HepG2 (cell line): ENCODE data around the gene ATF1. TPM values are rescaled to one million over a fixed set of nuclear protein-coding genes. Genes with fewer than 3 reads are reported as not detected.

Experiments used
- ATF4 ChIP-seq, 2 experiments: fragments of 450-650 bp in 1 of 2; sonication (generic) in 1 of 2; formaldehyde crosslinking; IDR thresholded peaks; 2 replicates each; pipeline versions ENCODE4 v1.5.0 to v1.8.0; 2020 to 2022; ENCODE audit warnings: mild to moderate bottlenecking in 1 of 2, missing genetic modification reagents in 1 of 2
- FOXA3 ChIP-seq: IDR thresholded peaks from 2 replicates; pipeline ENCODE4 v1.6.1; 2016; ENCODE audit warnings: missing genetic modification reagents, missing compliant biosample characterization
- HNRNPL ChIP-seq: fragments of 200-400 bp; formaldehyde crosslinking; IDR thresholded peaks from 2 replicates; pipeline ENCODE4 v1.6.1; 2017; ENCODE audit warnings: mild to moderate bottlenecking, low read depth, low read length
- MAFF ChIP-seq: IDR thresholded peaks from 2 replicates; pipeline ENCODE4 v1.6.1; 2011; ENCODE audit warnings: low read depth, low read length, improper control_type of control experiment
- NFE2L1 ChIP-seq: sonication (generic); formaldehyde crosslinking; IDR thresholded peaks from 2 replicates; pipeline ENCODE4 v1.4.0; 2020; ENCODE audit warnings: missing genetic modification reagents, mild to moderate bottlenecking, borderline replicate concordance
- NR3C1 ChIP-seq: sonication (generic); formaldehyde crosslinking; IDR thresholded peaks from 2 replicates; pipeline ENCODE4 v1.4.0; 2020; ENCODE audit warnings: missing genetic modification reagents
- SIN3A ChIP-seq: IDR thresholded peaks from 2 replicates; pipeline ENCODE4 v1.6.1; 2011; ENCODE audit warnings: low read depth, mild to moderate bottlenecking, control low read depth, low read length, borderline replicate concordance
- SOX5 ChIP-seq: IDR thresholded peaks from 2 replicates; pipeline ENCODE4 v1.6.1; 2016; ENCODE audit warnings: borderline replicate concordance
- SRSF1 ChIP-seq: fragments of 200-400 bp; formaldehyde crosslinking; optimal IDR thresholded peaks from 2 replicates; pipeline ENCODE3; 2017; ENCODE audit warnings: mild to moderate bottlenecking, low read depth, low read length, moderate library complexity
- THYN1 ChIP-seq: sonication (generic); formaldehyde crosslinking; IDR thresholded peaks from 2 replicates; pipeline ENCODE4 v1.8.1; 2023; ENCODE audit warnings: low read depth, mild to moderate bottlenecking, moderate library complexity, missing genetic modification reagents, borderline replicate concordance
- ZBTB1 ChIP-seq: sonication (generic); formaldehyde crosslinking; IDR thresholded peaks from 2 replicates; pipeline ENCODE4 v1.4.0; 2020; ENCODE audit warnings: missing genetic modification reagents, borderline replicate concordance
- ZBTB3 ChIP-seq: sonication (generic); formaldehyde crosslinking; IDR thresholded peaks from 2 replicates; pipeline ENCODE4 v1.4.0; 2020; ENCODE audit warnings: low read depth, mild to moderate bottlenecking, moderate library complexity, missing genetic modification reagents, borderline replicate concordance
- ZBTB40 ChIP-seq, 2 experiments: fragments of 450-650 bp in 1 of 2; sonication (generic) in 1 of 2; formaldehyde crosslinking in 1 of 2; IDR thresholded peaks; 2 replicates each; pipeline versions ENCODE4 v1.6.1 to v1.8.0; 2016 to 2022; ENCODE audit warnings: antibody characterized with exemption in 1 of 2, mild to moderate bottlenecking in 1 of 2, missing genetic modification reagents in 1 of 2
- ZFP36L1 ChIP-seq: sonication (generic); formaldehyde crosslinking; IDR thresholded peaks from 2 replicates; pipeline ENCODE4 v1.8.0; 2022; ENCODE audit warnings: mild to moderate bottlenecking, missing genetic modification reagents, moderate library complexity
- ZFY ChIP-seq: sonication (generic); formaldehyde crosslinking; IDR thresholded peaks from 2 replicates; pipeline ENCODE4 v1.4.0; 2020; ENCODE audit warnings: missing genetic modification reagents
- ZMYM4 ChIP-seq: sonication (generic); formaldehyde crosslinking; IDR thresholded peaks from 2 replicates; pipeline ENCODE4 v1.8.1; 2023; ENCODE audit warnings: mild to moderate bottlenecking, missing genetic modification reagents
- polyA plus RNA-seq, 8 experiments: library from polyadenylated mRNA; depleted of rRNA in 3 of 8; stranded (reverse) in 7 of 8; unstranded in 1 of 8; fragments of >200 nt; fragmentation: Illumina TruSeq in 4 of 8; extraction: Trizol in 4 of 8; gene quantifications; 2 replicates each; pipeline versions ENCODE4 v1.2.1 to v1.2.3, GENCODE V29; 2011 to 2016; ENCODE audit warnings: low read depth in 4 of 8, missing spikeins in 1 of 8, mixed read lengths in 1 of 8; ENCODE audit not compliant: insufficient read depth in 1 of 8
- total RNA-seq, 5 experiments: library from RNA; depleted of rRNA; stranded (reverse); fragments of >200 nt; fragmentation: Illumina TruSeq; extraction: Trizol; gene quantifications; 2 replicates each; pipeline ENCODE4 v1.2.3, GENCODE V29; 2016; ENCODE audit warnings: low read depth in 1 of 5
- TF ChIP-seq, protein P1 (sequence below): sonication (generic); formaldehyde crosslinking; IDR thresholded peaks from 2 replicates; pipeline ENCODE4 v1.5.0; 2020; ENCODE audit warnings: missing genetic modification reagents

ATF1 gene
- total and polyA plus RNA-seq, 2 of the 13 experiments (the other 11 are each of a cell fraction or from before 2014, with no cell fraction given), result 29.3 to 52.0 TPM

DNA sequence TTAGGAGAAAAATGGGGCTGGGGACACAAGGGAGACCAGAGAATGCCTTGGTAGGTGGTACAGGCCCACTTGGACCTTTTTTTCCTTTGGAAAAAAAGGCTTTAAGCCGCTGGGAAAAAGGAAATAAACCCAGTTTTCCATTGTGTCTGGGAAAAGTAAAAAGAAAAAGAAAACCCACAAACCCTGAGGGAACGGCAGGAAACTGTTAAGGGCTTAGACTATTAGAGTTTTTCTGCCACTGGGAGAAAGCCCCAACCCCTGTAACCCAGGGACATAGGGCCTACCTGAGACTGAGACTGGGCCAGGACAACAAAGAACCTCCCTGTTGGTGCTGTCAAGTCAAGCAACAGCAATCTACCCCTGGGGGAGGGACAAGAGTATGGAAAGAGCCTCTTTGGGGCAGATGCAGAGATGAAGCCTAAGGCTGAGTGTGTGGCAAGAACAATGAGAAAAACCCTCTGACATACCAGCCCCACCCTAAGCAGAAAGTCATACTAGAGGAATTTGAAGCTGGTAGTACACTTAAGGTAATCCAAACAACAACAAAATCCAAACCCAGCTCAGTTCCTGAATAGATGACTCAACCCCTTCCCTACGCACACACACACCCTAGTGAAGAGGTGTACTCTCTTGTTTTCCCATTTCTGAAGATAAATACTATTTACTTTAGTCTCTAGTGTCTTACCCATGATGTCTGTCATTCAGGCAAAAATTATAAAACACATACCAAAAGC, 22.8 kb downstream of the ATF1 start (continued):
- TF ChIP-seq NFE2L1 (CRISPR knock-in tag), result no peak
- peak in 1 of 2 experiments; percentile 56; a peak in 2 of 4 replicates for TF ChIP-seq ATF4 (CRISPR knock-in tag; IDR thresholded peaks at IDR 0.05)
- no peak for TF ChIP-seq MAFF
- no peak for TF ChIP-seq ZFY (CRISPR knock-in tag)
- no peak for TF ChIP-seq NR3C1 (CRISPR knock-in tag)
- no peak for TF ChIP-seq THYN1 (CRISPR knock-in tag)
- no peak for TF ChIP-seq ZBTB1 (CRISPR knock-in tag)
- peak; percentile 81; the same call in 1 of the 2 replicates for TF ChIP-seq SOX5
- no peak for TF ChIP-seq ZBTB40 (IDR thresholded peaks at IDR 0.05)
- no peak for TF ChIP-seq ZBTB40 (CRISPR knock-in tag; IDR thresholded peaks at IDR 0.05)
- TF ChIP-seq, protein P1, sequence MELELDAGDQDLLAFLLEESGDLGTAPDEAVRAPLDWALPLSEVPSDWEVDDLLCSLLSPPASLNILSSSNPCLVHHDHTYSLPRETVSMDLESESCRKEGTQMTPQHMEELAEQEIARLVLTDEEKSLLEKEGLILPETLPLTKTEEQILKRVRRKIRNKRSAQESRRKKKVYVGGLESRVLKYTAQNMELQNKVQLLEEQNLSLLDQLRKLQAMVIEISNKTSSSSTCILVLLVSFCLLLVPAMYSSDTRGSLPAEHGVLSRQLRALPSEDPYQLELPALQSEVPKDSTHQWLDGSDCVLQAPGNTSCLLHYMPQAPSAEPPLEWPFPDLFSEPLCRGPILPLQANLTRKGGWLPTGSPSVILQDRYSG, result no peak
- TF ChIP-seq HNRNPL, result no peak
- TF ChIP-seq ZBTB3 (CRISPR knock-in tag), result no peak
- TF ChIP-seq SIN3A, result no peak
- no peak for TF ChIP-seq SRSF1
- TF ChIP-seq ZMYM4 (CRISPR knock-in tag), result no peak
- TF ChIP-seq ZFP36L1 (CRISPR knock-in tag), result no peak
- peak; percentile 62 for TF ChIP-seq FOXA3 (CRISPR knock-in tag)
